Parathyroid adenoma (tissue), 2 donors: ENCODE measurements around the gene MCTP2.

ENCODE experiments used
- H2AFZ ChIP-seq: fragments of 300-600 bp; sonication (generic); one replicate; pipeline ENCODE4 v1.7.0; 2017; ENCODE audit warnings: antibody characterized with exemption, mild to moderate bottlenecking
- H3K27ac ChIP-seq: fragments of 300-600 bp; sonication (generic); one replicate; pipeline ENCODE4 v1.7.0; 2017
- H3K27me3 ChIP-seq: fragments of 300-600 bp; sonication (generic); one replicate; pipeline ENCODE4 v1.7.0; 2017; ENCODE audit warnings: low read length; ENCODE audit not compliant: control insufficient read depth, insufficient read depth
- H3K36me3 ChIP-seq: fragments of 300-600 bp; sonication (generic); one replicate; pipeline ENCODE4 v1.7.0; 2017; ENCODE audit warnings: low read length; ENCODE audit not compliant: control insufficient read depth, insufficient read depth
- H3K4me1 ChIP-seq: fragments of 300-600 bp; sonication (generic); one replicate; pipeline ENCODE4 v1.7.0; 2017; ENCODE audit warnings: control low read depth
- H3K4me2 ChIP-seq: fragments of 300-600 bp; sonication (generic); one replicate; pipeline ENCODE4 v1.7.0; 2017; ENCODE audit warnings: low read length
- H3K4me3 ChIP-seq: fragments of 300-600 bp; sonication (generic); one replicate; pipeline ENCODE4 v1.7.0; 2017; ENCODE audit warnings: low read depth, low read length
- H3K79me2 ChIP-seq: fragments of 300-600 bp; sonication (generic); one replicate; pipeline ENCODE4 v1.7.0; 2017; ENCODE audit warnings: control low read depth
- H3K9ac ChIP-seq: fragments of 300-600 bp; sonication (generic); one replicate; pipeline ENCODE4 v1.7.0; 2017; ENCODE audit warnings: mild to moderate bottlenecking
- H3K9me3 ChIP-seq: fragments of 300-600 bp; sonication (generic); one replicate; pipeline ENCODE4 v1.7.0; 2017; ENCODE audit warnings: low read length; ENCODE audit not compliant: control insufficient read depth
- TF ChIP-seq, protein P1 (sequence below): fragments of 300-600 bp; sonication (generic); IDR thresholded peaks from one replicate; pipeline ENCODE4 v1.7.0; 2017; ENCODE audit warnings: antibody characterized with exemption, mild to moderate bottlenecking
- donor health status: primary hyperparathyroidism.

MCTP2 gene

GRCh38 chr15:94404733-94405283, 173.4 kb downstream of the MCTP2 start:
- H3K4me2 ChIP-seq: no peak overlapping the region
- no peak overlapping the region for H3K4me3 ChIP-seq
- no peak overlapping the region for H3K9ac ChIP-seq
- no peaks in the 10 kb centered on the region for H3K79me2 ChIP-seq
- no peaks in the 10 kb centered on the region for H3K27me3 ChIP-seq
- H3K27ac ChIP-seq: no peak overlapping the region
- no peaks in the 10 kb centered on the region for H3K4me1 ChIP-seq
- no peaks in the 10 kb centered on the region for H3K9me3 ChIP-seq
- no peaks in the 10 kb centered on the region for H3K36me3 ChIP-seq
- H2AFZ ChIP-seq: no peak overlapping the region
- TF ChIP-seq, protein P1, sequence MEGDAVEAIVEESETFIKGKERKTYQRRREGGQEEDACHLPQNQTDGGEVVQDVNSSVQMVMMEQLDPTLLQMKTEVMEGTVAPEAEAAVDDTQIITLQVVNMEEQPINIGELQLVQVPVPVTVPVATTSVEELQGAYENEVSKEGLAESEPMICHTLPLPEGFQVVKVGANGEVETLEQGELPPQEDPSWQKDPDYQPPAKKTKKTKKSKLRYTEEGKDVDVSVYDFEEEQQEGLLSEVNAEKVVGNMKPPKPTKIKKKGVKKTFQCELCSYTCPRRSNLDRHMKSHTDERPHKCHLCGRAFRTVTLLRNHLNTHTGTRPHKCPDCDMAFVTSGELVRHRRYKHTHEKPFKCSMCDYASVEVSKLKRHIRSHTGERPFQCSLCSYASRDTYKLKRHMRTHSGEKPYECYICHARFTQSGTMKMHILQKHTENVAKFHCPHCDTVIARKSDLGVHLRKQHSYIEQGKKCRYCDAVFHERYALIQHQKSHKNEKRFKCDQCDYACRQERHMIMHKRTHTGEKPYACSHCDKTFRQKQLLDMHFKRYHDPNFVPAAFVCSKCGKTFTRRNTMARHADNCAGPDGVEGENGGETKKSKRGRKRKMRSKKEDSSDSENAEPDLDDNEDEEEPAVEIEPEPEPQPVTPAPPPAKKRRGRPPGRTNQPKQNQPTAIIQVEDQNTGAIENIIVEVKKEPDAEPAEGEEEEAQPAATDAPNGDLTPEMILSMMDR: no peak

- no peak overlapping the region for H2AFZ ChIP-seq
- TF ChIP-seq, protein P1: no peak
- H3K9ac ChIP-seq: no peak overlapping the region
- H3K36me3 ChIP-seq: no peaks in the 10 kb centered on the region
- no peaks in the 10 kb centered on the region for H3K27me3 ChIP-seq
- no peak overlapping the region for H3K4me2 ChIP-seq
- no peak overlapping the region for H3K4me3 ChIP-seq
- no peaks in the 10 kb centered on the region for H3K4me1 ChIP-seq
- H3K27ac ChIP-seq: no peak overlapping the region
- H3K9me3 ChIP-seq: no peaks in the 10 kb centered on the region
- H3K79me2 ChIP-seq: no peaks in the 10 kb centered on the region
These were observed 179.9 kb downstream of the MCTP2 start for GRCh38 chr15:94411285-94411684.

DNA sequence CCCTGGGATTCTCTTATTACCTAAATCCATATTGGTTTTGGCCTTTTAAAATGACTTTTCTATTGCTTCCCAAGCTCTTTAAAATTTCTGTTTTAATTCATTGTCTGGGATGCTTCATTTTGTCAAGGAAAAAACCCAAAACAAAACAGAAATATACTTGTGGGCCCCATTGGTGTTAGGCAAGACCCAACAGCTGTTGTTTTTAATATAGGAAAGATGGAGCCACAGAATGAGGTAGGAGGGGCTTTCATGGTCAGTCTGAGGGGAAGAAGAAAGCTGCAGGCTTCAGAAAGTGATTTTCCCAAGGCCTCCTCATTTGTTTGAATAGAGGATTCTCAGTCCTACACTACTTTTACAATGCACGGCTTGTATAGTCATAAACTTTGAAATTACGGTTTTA, 180.5 kb downstream of the MCTP2 start:
- Histone ChIP-seq H3K4me3 (no peak overlapping the region), H2AFZ (no peak overlapping the region), H3K9ac (no peak overlapping the region), H3K27ac (no peak overlapping the region), H3K4me1 (no peaks in the 10 kb centered on the region), H3K4me2 (no peak overlapping the region), H3K79me2 (no peaks in the 10 kb centered on the region), H3K9me3 (no peaks in the 10 kb centered on the region), H3K36me3 (no peaks in the 10 kb centered on the region), H3K27me3 (no peaks in the 10 kb centered on the region)
- TF ChIP-seq, protein P1: no peak

- no peak overlapping the region for H3K27ac ChIP-seq
- no peaks in the 10 kb centered on the region for H3K79me2 ChIP-seq
These were observed 181.8 kb downstream of the MCTP2 start for GRCh38 chr15:94412979-94413746.

More at GRCh38 chr15:94412979-94413746, 181.8 kb downstream of the MCTP2 start:
- Histone ChIP-seq H3K9me3 (no peaks in the 10 kb centered on the region), H3K27me3 (no peaks in the 10 kb centered on the region), H3K4me3 (no peak overlapping the region), H3K36me3 (no peaks in the 10 kb centered on the region), H2AFZ (no peak overlapping the region), H3K4me2 (no peak overlapping the region), H3K9ac (no peak overlapping the region), H3K4me1 (no peaks in the 10 kb centered on the region)
- TF ChIP-seq, protein P1: peak; percentile 28
